Esophagus muscularis mucosa (tissue), 4 donors: Measurements from ENCODE around the gene CD84. TPM values are rescaled to one million over a fixed set of nuclear protein-coding genes. Genes with fewer than 3 reads are reported as not detected.

Experiments used
- DNase-seq: peaks from one replicate; pipeline ENCODE4 v3.0.0-alpha.2; 2017; ENCODE audit errors: extremely low spot score
- H3K27ac ChIP-seq, 4 donors: fragments of 200-600 bp; sonication (generic); replicated peaks in 1 of 4; 1 replicate in 3 of 4; 2 replicates in 1 of 4; pipeline ENCODE4 v1.5.1; 2016 to 2019; ENCODE audit warnings: mild to moderate bottlenecking in 1 of 4
- H3K27me3 ChIP-seq, 4 donors: fragments of 200-600 bp; sonication (generic); one replicate each; pipeline versions ENCODE4 v1.5.1 to v1.6.0; 2016 to 2019
- H3K36me3 ChIP-seq, 4 donors: fragments of 200-600 bp; sonication (generic); one replicate each; pipeline ENCODE4 v1.5.1; 2016 to 2019
- H3K4me1 ChIP-seq, 4 donors: fragments of 200-600 bp; sonication (generic); one replicate each; pipeline ENCODE4 v1.5.1; 2016 to 2019
- H3K4me3 ChIP-seq, 4 donors: fragments of 200-600 bp; sonication (generic); 1 replicate in 2 of 4; 2 replicates in 2 of 4; pipeline ENCODE4 v1.5.1; 2016 to 2019; ENCODE audit warnings: mild to moderate bottlenecking in 4 of 4, moderate library complexity in 1 of 4
- H3K9me3 ChIP-seq, 4 donors: fragments of 200-600 bp; sonication (generic); 1 replicate in 3 of 4; 2 replicates in 1 of 4; pipeline ENCODE4 v1.5.1; 2016 to 2019
- EP300 ChIP-seq: sonication (generic); formaldehyde crosslinking; IDR thresholded peaks from one replicate; pipeline ENCODE4 v1.6.1; 2017; ENCODE audit warnings: antibody characterized with exemption
- POLR2A ChIP-seq: fragments of 450-650 bp; IDR thresholded peaks from one replicate; pipeline ENCODE4 v1.6.1; 2017; ENCODE audit warnings: antibody characterized with exemption, moderate library complexity, mild to moderate bottlenecking, low read depth
- POLR2AphosphoS5 ChIP-seq, 2 donors: sonication (generic); formaldehyde crosslinking; IDR thresholded peaks; one replicate each; pipeline ENCODE4 v1.6.1; 2017; ENCODE audit warnings: antibody characterized with exemption in 2 of 2
- WGBS: methylation state at CpG from one replicate; pipeline ENCODE4 v1.1.5; 2018; 5-methylcytosine and 5-hydroxymethylcytosine counted together
- intact Hi-C: fragments of 100-400 bp; cut with DNase I; formaldehyde crosslinking; loops from one replicate; pipeline ENCODE4 v1.15.1; 2023
- total RNA-seq, 4 donors: library from RNA; depleted of rRNA; stranded (reverse); fragments of >200 nt; gene quantifications; one replicate each; pipeline versions ENCODE4 v1.1.0 to v1.2.1, GENCODE V29; 2016
- TF ChIP-seq, protein P1 (sequence below), 3 experiments: fragments of 200-600 bp in 2 of 3; fragments of 450-650 bp in 1 of 3; sonication (generic) in 2 of 3; IDR thresholded peaks; one replicate each; pipeline ENCODE4 v1.5.1; 2017 to 2019; ENCODE audit warnings: antibody characterized with exemption in 3 of 3, mild to moderate bottlenecking in 2 of 3, moderate library complexity in 1 of 3

CD84 gene
- total RNA-seq, 4 donors from 2014 or later = 2.7 to 7.3 (median 4.7) TPM

DNA sequence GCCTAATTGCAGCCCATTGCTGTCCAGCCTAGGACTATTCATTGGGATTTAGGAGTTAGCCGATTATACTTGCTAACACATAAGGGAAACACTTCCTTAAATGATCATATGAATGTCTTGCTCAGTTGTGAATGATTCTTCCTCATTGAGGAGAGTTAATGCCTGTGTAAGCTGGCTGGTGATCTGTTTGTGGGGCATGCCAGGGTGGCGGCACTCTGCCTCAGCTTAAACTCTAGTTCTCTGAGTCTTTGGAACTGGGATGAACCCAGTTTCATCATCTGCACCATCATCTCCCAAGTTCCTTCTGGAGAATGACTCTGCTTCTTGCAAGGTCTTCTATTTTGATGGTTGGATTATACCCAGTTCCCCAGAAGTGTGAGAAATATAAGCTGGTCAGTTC, 32.4 kb downstream of the CD84 start:
- WGBS = 47% methylated on average over 2 of the region's 2 CpGs
- Histone ChIP-seq H3K4me1 (no peaks in the 10 kb centered on the region), H3K36me3 (no peaks in the 10 kb centered on the region), H3K27ac (no peak overlapping the region), H3K9me3 (no peaks in the 10 kb centered on the region), H3K4me3 (no peak overlapping the region), H3K27me3 (no peaks in the 10 kb centered on the region)
- TF ChIP-seq POLR2AphosphoS5 (IDR thresholded peaks at IDR 0.05) = no peak
- no peak for DNase-seq
- intact Hi-C loops = no loop called here

DNA sequence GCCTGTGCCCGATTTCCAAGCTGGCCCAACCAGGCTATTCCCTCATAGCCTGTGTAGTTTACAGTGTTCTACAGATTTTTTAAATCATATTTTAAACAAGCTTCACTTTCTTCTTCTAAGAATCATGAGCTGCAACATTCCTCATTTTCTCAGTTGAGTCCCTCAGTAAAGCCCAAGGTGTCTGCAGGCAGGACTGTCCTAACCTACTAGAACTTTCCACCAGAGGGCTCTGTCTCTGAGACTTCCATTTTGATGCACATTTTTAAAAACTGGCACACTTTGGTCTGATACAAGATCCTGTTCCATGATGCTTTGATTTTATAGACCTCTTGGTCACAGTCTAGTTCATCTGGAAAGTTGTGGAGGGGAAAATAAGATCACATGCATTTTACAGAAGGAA, 34.6 kb downstream of the CD84 start:
- intact Hi-C loops = no loop called here

DNA sequence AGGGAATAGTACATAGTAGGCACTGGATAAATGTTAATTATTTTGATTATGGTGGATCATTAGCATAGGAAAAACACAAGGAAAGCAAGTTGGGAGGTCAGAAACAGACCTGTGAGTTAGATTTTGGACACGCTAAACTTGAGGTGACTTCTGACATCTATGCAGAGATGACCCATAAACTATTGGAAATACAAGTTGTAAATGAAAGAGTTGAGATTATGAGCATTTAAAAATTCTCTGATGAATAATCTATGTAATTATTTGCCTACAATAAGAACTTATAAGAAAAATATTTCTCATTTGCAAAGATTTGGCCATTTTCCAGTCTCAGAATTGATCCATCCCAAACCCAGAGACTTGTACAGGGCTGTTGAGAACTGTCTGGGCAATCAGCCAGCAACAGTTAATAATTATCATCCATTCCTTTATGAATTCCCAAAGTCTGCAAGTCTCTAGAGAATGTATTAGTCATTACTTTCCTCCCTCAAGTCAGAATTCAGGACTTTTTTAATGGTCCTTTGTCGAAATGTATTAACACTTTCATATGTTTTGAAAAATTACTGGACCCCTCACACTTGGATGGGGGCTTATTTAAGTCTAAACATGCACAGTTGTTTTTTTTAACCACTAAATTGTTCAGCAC, 36.9 kb downstream of the CD84 start:
- Histone ChIP-seq H3K27me3 (no peaks in the 10 kb centered on the region), H3K27ac (no peak overlapping the region), H3K36me3 (no peaks in the 10 kb centered on the region), H3K4me3 (no peak overlapping the region), H3K9me3 (no peaks in the 10 kb centered on the region), H3K4me1 (no peaks in the 10 kb centered on the region)
- intact Hi-C loops = no loop called here
- DNase-seq = no peak
- TF ChIP-seq POLR2AphosphoS5 (IDR thresholded peaks at IDR 0.05) = no peak
- WGBS = 23% methylated on average over 2 of the region's 2 CpGs

More for the DNA sequence above, 34.6 kb downstream of the CD84 start:
- TF ChIP-seq, protein P1, sequence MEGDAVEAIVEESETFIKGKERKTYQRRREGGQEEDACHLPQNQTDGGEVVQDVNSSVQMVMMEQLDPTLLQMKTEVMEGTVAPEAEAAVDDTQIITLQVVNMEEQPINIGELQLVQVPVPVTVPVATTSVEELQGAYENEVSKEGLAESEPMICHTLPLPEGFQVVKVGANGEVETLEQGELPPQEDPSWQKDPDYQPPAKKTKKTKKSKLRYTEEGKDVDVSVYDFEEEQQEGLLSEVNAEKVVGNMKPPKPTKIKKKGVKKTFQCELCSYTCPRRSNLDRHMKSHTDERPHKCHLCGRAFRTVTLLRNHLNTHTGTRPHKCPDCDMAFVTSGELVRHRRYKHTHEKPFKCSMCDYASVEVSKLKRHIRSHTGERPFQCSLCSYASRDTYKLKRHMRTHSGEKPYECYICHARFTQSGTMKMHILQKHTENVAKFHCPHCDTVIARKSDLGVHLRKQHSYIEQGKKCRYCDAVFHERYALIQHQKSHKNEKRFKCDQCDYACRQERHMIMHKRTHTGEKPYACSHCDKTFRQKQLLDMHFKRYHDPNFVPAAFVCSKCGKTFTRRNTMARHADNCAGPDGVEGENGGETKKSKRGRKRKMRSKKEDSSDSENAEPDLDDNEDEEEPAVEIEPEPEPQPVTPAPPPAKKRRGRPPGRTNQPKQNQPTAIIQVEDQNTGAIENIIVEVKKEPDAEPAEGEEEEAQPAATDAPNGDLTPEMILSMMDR (IDR thresholded peaks at IDR 0.05) = peak in 1 of 3 experiments; percentile 4
- TF ChIP-seq POLR2A = no peak
- no peak overlapping the region for H3K27ac ChIP-seq
- DNase-seq = no peak
- no peak overlapping the region for H3K4me3 ChIP-seq
- 48% methylated on average over 1 of the region's 1 CpG for WGBS
- no peaks in the 10 kb centered on the region for H3K27me3 ChIP-seq
- no peaks in the 10 kb centered on the region for H3K9me3 ChIP-seq
- no peaks in the 10 kb centered on the region for H3K4me1 ChIP-seq
- no peaks in the 10 kb centered on the region for H3K36me3 ChIP-seq

DNA sequence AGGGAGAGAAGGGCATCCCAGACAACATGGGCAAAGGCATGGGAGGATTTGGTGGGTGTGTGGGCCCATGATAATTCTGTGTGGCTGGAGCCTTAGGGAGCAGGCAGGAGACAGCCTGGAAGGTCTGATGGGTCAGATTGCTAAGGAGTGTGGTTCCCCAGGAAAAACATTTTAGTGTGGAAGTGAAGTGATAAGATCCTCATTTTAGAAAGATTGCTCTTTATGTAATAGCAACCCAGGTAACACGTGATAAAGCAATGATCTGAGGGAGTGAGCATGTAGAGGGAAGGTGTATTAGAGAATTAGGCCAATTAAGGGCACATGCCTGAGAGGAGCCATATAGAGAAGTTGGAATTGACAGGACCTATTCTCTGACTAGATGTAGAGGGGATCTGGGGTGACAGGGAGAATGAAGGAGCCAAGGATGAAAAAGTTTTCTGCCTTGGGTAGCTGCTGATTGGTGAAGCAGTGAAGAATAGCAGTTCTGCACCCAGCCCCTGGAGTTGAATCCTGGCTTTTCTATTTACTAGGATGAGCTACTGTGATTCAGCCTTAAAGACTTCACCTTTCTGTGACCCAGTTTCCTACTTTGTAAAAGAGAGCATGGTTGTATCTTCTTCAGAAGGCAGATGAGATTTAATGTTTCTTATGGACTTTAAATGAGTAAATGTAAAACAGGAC, 37.5 kb downstream of the CD84 start:
- TF ChIP-seq, protein P1 (IDR thresholded peaks at IDR 0.05) = no peak
- no peak for TF ChIP-seq POLR2A
- no peak for TF ChIP-seq POLR2AphosphoS5 (IDR thresholded peaks at IDR 0.05)
- no peak for TF ChIP-seq EP300
- no peak overlapping the region for H3K27ac ChIP-seq
- WGBS = 65% methylated on average over 1 of the region's 1 CpG
- H3K4me3 ChIP-seq = no peak overlapping the region
- H3K4me1 ChIP-seq = no peaks in the 10 kb centered on the region
- H3K27me3 ChIP-seq = no peaks in the 10 kb centered on the region
- no peaks in the 10 kb centered on the region for H3K36me3 ChIP-seq
- no peak for DNase-seq
- intact Hi-C loops = no loop called here
- H3K9me3 ChIP-seq = no peaks in the 10 kb centered on the region

DNA sequence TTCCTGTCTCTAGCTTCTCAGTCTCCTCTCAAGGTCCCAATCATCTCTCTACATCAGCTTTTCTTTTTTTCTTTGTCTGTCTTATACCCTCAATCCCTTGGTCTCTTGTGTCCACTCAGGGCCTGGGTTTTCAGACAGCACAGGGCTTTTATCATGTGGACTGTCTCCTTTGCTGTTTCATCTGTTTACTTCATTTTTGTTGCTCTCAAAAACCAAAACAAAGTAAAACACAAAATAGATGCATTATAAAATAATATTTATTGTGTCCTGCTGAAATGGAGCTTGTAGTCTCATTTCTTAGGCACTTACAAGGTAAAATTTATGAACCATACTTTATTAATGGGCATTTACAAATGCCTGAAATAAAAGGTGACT, 38.5 kb downstream of the CD84 start:
- H3K27me3 ChIP-seq = no peaks in the 10 kb centered on the region
- no peaks in the 10 kb centered on the region for H3K36me3 ChIP-seq
- peaks cover 0 to 5% (median 2%) of the 10 kb centered on the region in 4 donors for H3K9me3 ChIP-seq
- TF ChIP-seq, protein P1 (IDR thresholded peaks at IDR 0.05) = no peak
- TF ChIP-seq POLR2AphosphoS5 (IDR thresholded peaks at IDR 0.05) (no peak), EP300 (no peak), POLR2A (no peak)
- H3K27ac ChIP-seq = no peak overlapping the region
- no peaks in the 10 kb centered on the region for H3K4me1 ChIP-seq
- no peak for DNase-seq
- H3K4me3 ChIP-seq = no peak overlapping the region
- intact Hi-C loops = no loop called here
